ENCODE results near the gene FAM237A. TPM values are rescaled to one million over a fixed set of nuclear protein-coding genes. Genes with fewer than 3 reads are reported as not detected.

FAM237A gene
- not detected for total RNA-seq

GRCh38 chr2:206642075-206643025, at the start of gene FAM237A:
Gene FAM237A, plus strand, starts transcription at chr2:206642487. Its CDS starts 1,750 bp downstream, at chr2:206644237.
- H3K4me3 ChIP-seq: no peak within 1 kb of the TSS
- no peak for TF ChIP-seq POLR2A (IDR thresholded peaks at IDR 0.05; ENCODE audit: low read depth)
- TF ChIP-seq, protein P1, sequence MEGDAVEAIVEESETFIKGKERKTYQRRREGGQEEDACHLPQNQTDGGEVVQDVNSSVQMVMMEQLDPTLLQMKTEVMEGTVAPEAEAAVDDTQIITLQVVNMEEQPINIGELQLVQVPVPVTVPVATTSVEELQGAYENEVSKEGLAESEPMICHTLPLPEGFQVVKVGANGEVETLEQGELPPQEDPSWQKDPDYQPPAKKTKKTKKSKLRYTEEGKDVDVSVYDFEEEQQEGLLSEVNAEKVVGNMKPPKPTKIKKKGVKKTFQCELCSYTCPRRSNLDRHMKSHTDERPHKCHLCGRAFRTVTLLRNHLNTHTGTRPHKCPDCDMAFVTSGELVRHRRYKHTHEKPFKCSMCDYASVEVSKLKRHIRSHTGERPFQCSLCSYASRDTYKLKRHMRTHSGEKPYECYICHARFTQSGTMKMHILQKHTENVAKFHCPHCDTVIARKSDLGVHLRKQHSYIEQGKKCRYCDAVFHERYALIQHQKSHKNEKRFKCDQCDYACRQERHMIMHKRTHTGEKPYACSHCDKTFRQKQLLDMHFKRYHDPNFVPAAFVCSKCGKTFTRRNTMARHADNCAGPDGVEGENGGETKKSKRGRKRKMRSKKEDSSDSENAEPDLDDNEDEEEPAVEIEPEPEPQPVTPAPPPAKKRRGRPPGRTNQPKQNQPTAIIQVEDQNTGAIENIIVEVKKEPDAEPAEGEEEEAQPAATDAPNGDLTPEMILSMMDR (IDR thresholded peaks at IDR 0.05): no peak
- TF ChIP-seq EP300 (IDR thresholded peaks at IDR 0.05): no peak
- TF ChIP-seq POLR2AphosphoS5 (IDR thresholded peaks at IDR 0.05): no peak
- intact Hi-C loops (cut with DNase I): no loop called here
- H3K27ac ChIP-seq (replicated peaks in 1 of 4): no peak within 1 kb of the TSS
- peaks cover 0 to 9% (median 2%) of the 10 kb centered on the region in 4 donors for H3K4me1 ChIP-seq
- WGBS: 5% methylated on average over 13 of the region's 56 CpGs
- H3K27me3 ChIP-seq: peaks cover 0 to 49% (median 14%) of the 10 kb centered on the region in 4 donors
- H3K36me3 ChIP-seq: no peaks in the 10 kb centered on the region
- no peaks in the 10 kb centered on the region for H3K9me3 ChIP-seq
- DNase-seq (ENCODE audit: extremely low spot score): no peak

DNA sequence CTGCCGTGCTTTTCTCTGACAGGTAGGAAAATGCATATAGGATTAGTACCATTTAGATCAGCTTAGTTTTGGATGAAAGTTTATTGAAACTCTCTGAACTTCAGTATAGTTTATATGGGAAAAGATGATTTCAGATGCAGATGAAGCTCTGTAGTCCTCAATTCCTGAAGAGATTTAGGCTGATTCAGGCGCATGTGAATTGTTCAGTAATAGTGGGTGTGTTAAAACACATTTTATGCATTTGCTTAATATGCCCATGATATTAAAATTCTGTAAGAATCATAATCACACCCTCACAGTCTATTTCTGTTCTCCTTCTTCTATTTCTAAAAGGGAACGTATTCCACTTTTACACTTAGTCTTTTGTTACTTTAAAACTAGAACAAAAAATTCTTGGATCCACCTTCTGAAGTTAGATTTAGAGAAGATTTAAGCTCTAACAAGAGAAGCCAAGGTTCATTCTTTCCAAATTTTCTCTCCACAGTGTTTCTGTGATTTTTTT, 44.5 kb upstream of the FAM237A start:
- no peak for TF ChIP-seq POLR2A (IDR thresholded peaks at IDR 0.05; ENCODE audit: low read depth)
- no peak for TF ChIP-seq POLR2AphosphoS5 (IDR thresholded peaks at IDR 0.05)
- TF ChIP-seq EP300 (IDR thresholded peaks at IDR 0.05): no peak
- TF ChIP-seq, protein P1 (IDR thresholded peaks at IDR 0.05): no peak
- H3K9me3 ChIP-seq: no peaks in the 10 kb centered on the region
- no peaks in the 10 kb centered on the region for H3K4me1 ChIP-seq
- H3K36me3 ChIP-seq: peaks cover 0 to 26% (median 0%) of the 10 kb centered on the region in 4 donors
- 95% methylated on average over 3 of the region's 3 CpGs for WGBS
- DNase-seq (ENCODE audit: extremely low spot score): no peak
- no peaks in the 10 kb centered on the region for H3K27me3 ChIP-seq
- no peak overlapping the region for H3K27ac ChIP-seq (replicated peaks in 1 of 4)
- intact Hi-C loops (cut with DNase I): no loop called here
- H3K4me3 ChIP-seq: no peak overlapping the region

GRCh38 chr2:206603243-206603642, 39.0 kb upstream of the FAM237A start:
- Histone ChIP-seq H3K9me3 (no peaks in the 10 kb centered on the region), H3K27me3 (no peaks in the 10 kb centered on the region), H3K4me1 (no peaks in the 10 kb centered on the region), H3K36me3 (no peaks in the 10 kb centered on the region), H3K4me3 (no peak overlapping the region), H3K27ac (replicated peaks in 1 of 4) (no peak overlapping the region)
- DNase-seq (ENCODE audit: extremely low spot score): no peak
- no peak for TF ChIP-seq POLR2AphosphoS5 (IDR thresholded peaks at IDR 0.05)
- TF ChIP-seq, protein P1 (IDR thresholded peaks at IDR 0.05): no peak
- no peak for TF ChIP-seq POLR2A (IDR thresholded peaks at IDR 0.05; ENCODE audit: low read depth)
- no peak for TF ChIP-seq EP300 (IDR thresholded peaks at IDR 0.05)
- 86% methylated on average over 3 of the region's 3 CpGs for WGBS
- intact Hi-C loops (cut with DNase I): no loop called here

GRCh38 chr2:206610451-206610850, 31.8 kb upstream of the FAM237A start:
- Histone ChIP-seq H3K4me1 (no peaks in the 10 kb centered on the region), H3K27ac (replicated peaks in 1 of 4) (no peak overlapping the region), H3K27me3 (no peaks in the 10 kb centered on the region), H3K9me3 (no peaks in the 10 kb centered on the region), H3K36me3 (no peaks in the 10 kb centered on the region), H3K4me3 (no peak overlapping the region)
- no peak for TF ChIP-seq POLR2A (IDR thresholded peaks at IDR 0.05; ENCODE audit: low read depth)
- no peak for TF ChIP-seq POLR2AphosphoS5 (IDR thresholded peaks at IDR 0.05)
- TF ChIP-seq, protein P1 (IDR thresholded peaks at IDR 0.05): no peak
- TF ChIP-seq EP300 (IDR thresholded peaks at IDR 0.05): no peak
- no peak for DNase-seq (ENCODE audit: extremely low spot score)
- WGBS: 80% methylated on average over 1 of the region's 1 CpG
- intact Hi-C loops (cut with DNase I): no loop called here

Data from esophagus muscularis mucosa (tissue), 4 donors.